Thymus (tissue), 11 donors: ENCODE measurements around the gene HOXB1. TPM values are rescaled to one million over a fixed set of nuclear protein-coding genes. Genes with fewer than 3 reads are reported as not detected.

Source experiments
- DNase-seq, 9 donors: peaks; one replicate each; pipeline ENCODE4 v3.0.0-alpha.2; 2013; ENCODE audit warnings: low spot score in 9 of 9, low read depth in 6 of 9, missing footprints in 1 of 9
- H3K27ac ChIP-seq, 2 donors: one replicate each; pipeline ENCODE4 v1.5.1; 2013; ENCODE audit warnings: control low read depth in 1 of 2, low read depth in 1 of 2, low read length in 1 of 2, mild to moderate bottlenecking in 1 of 2, moderate library complexity in 1 of 2
- H3K27me3 ChIP-seq, 2 donors: one replicate each; pipeline ENCODE4 v1.5.1; 2013; ENCODE audit warnings: low read length in 1 of 2; ENCODE audit not compliant: control insufficient read depth in 2 of 2, insufficient read depth in 1 of 2
- H3K36me3 ChIP-seq, 2 donors: one replicate each; pipeline ENCODE4 v1.5.1; 2013; ENCODE audit warnings: low read length in 1 of 2, mild to moderate bottlenecking in 1 of 2, moderate library complexity in 1 of 2; ENCODE audit not compliant: control insufficient read depth in 2 of 2, insufficient read depth in 2 of 2
- H3K4me1 ChIP-seq, 2 donors: one replicate each; pipeline ENCODE4 v1.5.1; 2013; ENCODE audit warnings: low read length in 2 of 2; ENCODE audit not compliant: control insufficient read depth in 2 of 2, insufficient read depth in 2 of 2
- H3K4me3 ChIP-seq, 2 donors: one replicate each; pipeline ENCODE4 v1.5.1; 2013; ENCODE audit warnings: low read length in 2 of 2, control low read depth in 1 of 2, mild to moderate bottlenecking in 1 of 2
- H3K9me3 ChIP-seq, 2 donors: one replicate each; pipeline ENCODE4 v1.5.1; 2013; ENCODE audit warnings: low read length in 1 of 2, mild to moderate bottlenecking in 1 of 2; ENCODE audit not compliant: control insufficient read depth in 2 of 2, insufficient read depth in 1 of 2
- WGBS: extraction: QIAGEN DNeasy Blood & Tissue Kit; methylation state at CpG from one replicate; pipeline ENCODE4 v1.1.7; 2013; 5-methylcytosine and 5-hydroxymethylcytosine counted together
- polyA plus RNA-seq: library from polyadenylated mRNA; stranded (reverse); fragments of 200-250 nt; gene quantifications from one replicate; pipeline ENCODE4 v1.2.3, GENCODE V29; 2013
- total RNA-seq: library from RNA; stranded (reverse); fragments of 120-200 nt; gene quantifications from one replicate; pipeline ENCODE4 v1.2.4, GENCODE V29; 2013
- donor health status: healthy.

HOXB1 gene
- total and polyA plus RNA-seq, 2 donors: 0.11 TPM; not detected in 1

DNA sequence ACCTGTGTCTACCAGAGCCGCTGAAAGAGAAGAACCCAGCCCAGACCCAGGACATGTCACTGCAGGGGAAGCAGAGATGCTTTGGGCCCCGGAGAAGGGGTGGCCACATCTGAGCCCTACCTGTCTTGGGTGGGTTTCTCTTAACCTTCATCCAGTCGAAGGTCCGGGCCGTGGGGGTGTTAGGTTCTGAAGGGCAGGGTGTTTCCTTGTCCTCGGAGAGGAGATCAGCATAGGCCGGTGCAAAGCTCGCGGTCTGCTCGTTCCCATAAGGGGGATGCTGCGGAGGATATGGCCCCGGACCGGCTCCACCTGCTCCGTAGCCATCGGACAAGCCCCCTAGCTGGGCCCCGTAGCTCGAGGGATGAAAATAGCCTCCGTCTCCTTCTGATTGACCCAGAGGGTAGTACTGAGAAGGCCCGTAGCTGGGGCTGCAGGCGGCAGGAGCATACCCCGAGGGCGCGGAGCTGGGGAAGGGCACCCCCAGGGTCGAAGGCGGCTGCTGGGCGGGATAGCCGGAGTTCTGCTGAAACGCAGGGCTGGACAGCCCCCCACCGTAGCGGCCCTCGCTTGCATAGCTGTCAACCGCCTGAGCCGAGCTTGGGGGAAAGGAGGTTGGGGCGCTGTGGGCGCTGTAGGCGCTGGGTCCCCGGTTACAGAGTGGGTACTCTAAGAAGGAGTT, 464 bp downstream of the HOXB1 start:
- 96% methylated on average over 37 of the region's 37 CpGs for WGBS
- H3K27ac ChIP-seq: no peak overlapping the region
- H3K9me3 ChIP-seq: no peaks in the 10 kb centered on the region
- no peak overlapping the region for H3K4me3 ChIP-seq
- no peaks in the 10 kb centered on the region for H3K36me3 ChIP-seq
- peaks cover 22 to 60% of the 10 kb centered on the region in 2 donors for H3K27me3 ChIP-seq
- no peak for DNase-seq
- H3K4me1 ChIP-seq: peaks cover 0 to 5% of the 10 kb centered on the region in 2 donors

DNA sequence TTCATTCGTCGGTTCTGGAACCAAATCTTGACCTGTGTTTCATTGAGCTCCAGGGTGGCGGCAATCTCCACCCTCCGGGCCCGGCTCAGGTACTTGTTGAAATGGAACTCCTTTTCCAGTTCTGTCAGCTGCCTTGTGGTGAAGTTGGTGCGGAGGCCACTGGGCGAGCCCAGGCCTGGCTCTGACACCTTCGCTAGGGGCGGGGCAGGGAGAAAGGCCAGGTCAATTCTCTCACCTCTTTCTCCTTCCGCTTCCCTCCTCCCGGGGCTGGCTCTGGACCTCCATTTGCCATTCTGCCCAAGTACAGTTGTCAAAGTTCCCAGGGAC, 1.2 kb downstream of the HOXB1 start:
- no peaks in the 10 kb centered on the region for H3K9me3 ChIP-seq
- H3K4me1 ChIP-seq: peaks cover 0 to 5% of the 10 kb centered on the region in 2 donors
- DNase-seq: no peak
- H3K27me3 ChIP-seq: peaks cover 22 to 67% of the 10 kb centered on the region in 2 donors
- H3K36me3 ChIP-seq: no peaks in the 10 kb centered on the region
- no peak overlapping the region for H3K27ac ChIP-seq
- 96% methylated on average over 11 of the region's 11 CpGs for WGBS
- no peak overlapping the region for H3K4me3 ChIP-seq

DNA sequence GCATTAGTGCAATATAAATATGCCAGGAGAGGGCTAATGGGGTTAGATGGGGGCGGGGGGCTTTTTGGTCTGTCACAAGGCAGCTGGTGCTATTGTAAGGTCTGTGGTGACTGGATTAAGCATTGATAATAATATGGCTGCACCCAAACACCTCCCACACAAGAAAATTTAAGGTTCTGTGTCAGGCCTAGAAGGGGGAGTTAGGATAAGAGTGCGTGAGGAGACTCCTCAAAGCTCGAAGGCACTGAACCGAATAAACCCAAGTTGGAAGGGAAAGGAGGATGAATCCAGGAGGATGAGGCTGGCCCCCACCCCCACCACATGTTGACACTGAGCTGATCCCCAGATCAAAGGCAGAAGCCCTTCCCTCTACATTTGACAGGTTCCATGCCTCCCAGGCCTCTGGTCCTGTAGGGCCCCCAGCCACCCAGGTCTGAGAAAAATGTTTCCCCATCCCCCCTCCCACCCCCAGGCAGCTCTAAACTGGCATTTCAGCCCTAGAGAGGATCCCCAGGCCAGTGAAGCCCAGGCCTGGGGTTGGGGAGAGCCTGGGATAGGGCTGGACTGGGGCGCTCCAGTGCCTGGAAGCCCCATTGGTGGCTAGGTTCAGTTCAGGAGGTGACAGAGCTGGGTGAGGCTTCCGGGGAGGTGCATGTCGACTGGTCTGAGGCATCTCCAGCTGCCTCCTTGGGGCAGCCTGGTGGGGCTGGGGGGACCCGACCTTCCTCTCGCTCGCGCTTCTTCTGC, 1.7 kb downstream of the HOXB1 start:
- Histone ChIP-seq H3K4me3 (no peak overlapping the region), H3K27me3 (peaks cover 22 to 72% of the 10 kb centered on the region in 2 donors), H3K9me3 (no peaks in the 10 kb centered on the region), H3K27ac (no peak overlapping the region), H3K4me1 (peaks cover 0 to 5% of the 10 kb centered on the region in 2 donors), H3K36me3 (no peaks in the 10 kb centered on the region)
- no peak for DNase-seq
- WGBS: 97% methylated on average over 11 of the region's 11 CpGs

DNA sequence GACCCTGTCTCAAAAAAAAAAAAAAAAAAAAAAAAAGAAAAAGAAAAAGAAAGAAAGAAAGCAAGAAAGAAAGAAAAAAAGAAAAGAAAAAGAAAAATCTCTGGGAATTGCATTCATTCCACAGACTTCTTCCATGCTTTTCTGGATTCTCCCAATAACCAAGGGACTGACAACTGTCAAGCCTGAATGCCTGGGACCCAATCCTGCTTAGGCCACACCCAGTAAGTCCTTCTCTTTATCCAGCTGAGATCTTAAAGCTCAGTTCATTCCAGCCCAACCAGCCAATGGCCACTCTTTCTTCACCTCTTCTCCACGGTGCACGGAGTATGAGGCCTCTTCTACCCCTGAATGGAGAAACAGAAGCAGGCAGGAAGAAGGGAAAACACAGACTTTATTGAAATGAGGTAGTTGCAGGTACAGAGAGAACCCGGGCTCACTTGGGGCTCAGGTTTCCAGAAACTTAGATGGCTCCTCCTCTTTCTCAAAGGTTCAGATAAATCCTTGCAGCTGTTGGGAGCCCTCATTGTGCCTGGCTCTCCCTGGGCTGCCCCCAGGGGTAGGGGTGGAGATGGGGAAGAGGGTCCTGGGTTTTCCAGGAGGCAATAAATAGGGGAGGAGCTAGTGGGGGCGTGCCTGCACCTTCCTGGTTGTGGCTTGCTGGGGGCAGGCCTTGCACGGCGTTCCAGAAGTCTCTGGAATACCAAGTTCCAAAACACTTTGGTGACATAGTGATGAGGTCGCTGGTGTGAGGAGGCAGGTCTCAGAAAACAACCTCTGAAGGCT, 2.5 kb downstream of the HOXB1 start:
- no peak for DNase-seq
- Histone ChIP-seq H3K27ac (no peak overlapping the region), H3K36me3 (no peaks in the 10 kb centered on the region), H3K4me1 (peaks cover 0 to 5% of the 10 kb centered on the region in 2 donors), H3K4me3 (no peak overlapping the region), H3K27me3 (peaks cover 22 to 74% of the 10 kb centered on the region in 2 donors), H3K9me3 (no peaks in the 10 kb centered on the region)
- 84% methylated on average over 7 of the region's 7 CpGs for WGBS

- H3K9me3 ChIP-seq: no peaks in the 10 kb centered on the region
- no peaks in the 10 kb centered on the region for H3K36me3 ChIP-seq
- H3K27ac ChIP-seq: no peak overlapping the region
- H3K27me3 ChIP-seq: peaks cover 25 to 80% of the 10 kb centered on the region in 2 donors
- DNase-seq: no peak
- H3K4me1 ChIP-seq: peaks cover 0 to 5% of the 10 kb centered on the region in 2 donors
- no peak overlapping the region for H3K4me3 ChIP-seq
- WGBS: 89% methylated on average over 14 of the region's 14 CpGs
These were observed 3.3 kb downstream of the HOXB1 start for GRCh38 chr17:48527547-48527932.

DNA sequence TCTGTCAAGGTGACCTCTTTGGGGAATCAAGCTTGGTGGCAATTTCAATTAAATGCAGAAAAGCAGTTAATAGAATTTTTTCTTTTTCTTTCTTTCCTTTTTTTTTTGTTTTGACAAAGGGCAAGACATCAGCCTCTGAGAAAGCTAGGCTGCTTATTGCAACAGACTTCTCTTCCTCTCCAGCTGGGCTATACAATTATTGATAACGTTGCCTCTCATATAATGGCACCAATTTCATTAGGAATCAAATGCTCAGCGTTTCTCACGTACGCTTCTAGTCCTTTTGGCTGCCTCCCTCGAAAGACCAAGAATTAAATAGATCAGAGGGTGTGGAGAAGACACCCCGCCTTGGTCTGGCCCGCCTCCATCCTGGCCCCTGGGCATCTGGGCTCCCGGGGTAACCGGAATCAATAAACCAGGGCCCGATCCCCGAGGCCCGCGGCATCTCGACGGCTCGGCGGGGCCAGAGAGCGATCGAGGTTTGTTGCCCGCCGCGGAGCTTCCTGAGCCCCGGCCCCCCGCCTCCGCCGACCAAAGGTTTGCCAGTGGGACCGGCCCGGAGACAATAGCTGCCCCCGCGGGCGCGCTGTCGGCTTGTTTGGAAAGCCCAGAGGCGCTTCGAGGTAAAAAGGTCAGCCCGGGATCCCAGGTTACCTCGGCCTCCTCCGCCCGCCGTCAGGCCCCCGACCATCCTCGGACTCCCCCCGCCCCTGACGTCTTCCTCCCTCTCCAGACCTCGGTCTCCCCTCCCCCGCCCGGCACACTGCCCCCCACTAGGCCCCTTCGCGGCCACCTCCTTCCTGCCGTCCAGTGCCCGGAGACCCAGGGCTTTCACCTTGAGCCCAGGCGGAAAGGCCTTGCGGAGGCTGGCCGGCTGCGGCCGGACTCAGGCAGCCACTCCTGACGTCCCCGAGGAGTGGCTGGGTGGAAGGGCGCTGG, 3.9 kb downstream of the HOXB1 start:
- DNase-seq: no peak

GRCh38 chr17:48523010-48523409, 7.8 kb downstream of the HOXB1 start:
- H3K27me3 ChIP-seq: peaks cover 18 to 68% of the 10 kb centered on the region in 2 donors
- 94% methylated on average over 6 of the region's 6 CpGs for WGBS

More for the DNA sequence above, 3.9 kb downstream of the HOXB1 start:
- H3K27me3 ChIP-seq: peaks cover 25 to 83% of the 10 kb centered on the region in 2 donors
- no peak overlapping the region for H3K4me3 ChIP-seq
- WGBS: 29% methylated on average over 59 of the region's 59 CpGs
- no peak overlapping the region for H3K27ac ChIP-seq
- H3K36me3 ChIP-seq: no peaks in the 10 kb centered on the region
- H3K9me3 ChIP-seq: no peaks in the 10 kb centered on the region
- peaks cover 0 to 5% of the 10 kb centered on the region in 2 donors for H3K4me1 ChIP-seq

GRCh38 chr17:48522031-48522653, 8.7 kb downstream of the HOXB1 start:
- Histone ChIP-seq H3K9me3 (no peaks in the 10 kb centered on the region), H3K36me3 (no peaks in the 10 kb centered on the region), H3K4me3 (no peak overlapping the region), H3K27me3 (peaks cover 17 to 61% of the 10 kb centered on the region in 2 donors), H3K4me1 (peaks cover 0 to 5% of the 10 kb centered on the region in 2 donors), H3K27ac (no peak overlapping the region)
- 85% methylated on average over 8 of the region's 8 CpGs for WGBS
- DNase-seq: no peak

More at GRCh38 chr17:48523010-48523409, 7.8 kb downstream of the HOXB1 start:
- H3K4me3 ChIP-seq: no peak overlapping the region
- DNase-seq: no peak
- no peaks in the 10 kb centered on the region for H3K36me3 ChIP-seq
- H3K4me1 ChIP-seq: peaks cover 0 to 5% of the 10 kb centered on the region in 2 donors
- H3K27ac ChIP-seq: no peak overlapping the region
- no peaks in the 10 kb centered on the region for H3K9me3 ChIP-seq
